HFFc6 (cell line): ENCODE data around the gene DPM2. TPM values are rescaled to one million over a fixed set of nuclear protein-coding genes. Genes with fewer than 3 reads are reported as not detected.

Experiments
- DNase-seq: peaks from one replicate; pipeline ENCODE4 v3.0.0-alpha.2; 2018
- H3K27ac Mint-ChIP-seq: 2 replicates; pipeline ENCODE4 v1.8.0; 2020; ENCODE audit warnings: mild to moderate bottlenecking, mixed read lengths
- H3K27me3 Mint-ChIP-seq: 2 replicates; pipeline ENCODE4 v1.8.0; 2021; ENCODE audit warnings: mild to moderate bottlenecking, moderate library complexity, mixed read lengths; ENCODE audit not compliant: insufficient read depth
- H3K36me3 Mint-ChIP-seq: 2 replicates; pipeline ENCODE4 v1.8.0; 2021; ENCODE audit warnings: low read depth, mixed read lengths
- H3K4me1 Mint-ChIP-seq: 2 replicates; pipeline ENCODE4 v1.8.0; 2020; ENCODE audit warnings: low read depth, mixed read lengths
- H3K4me3 Mint-ChIP-seq: 2 replicates; pipeline ENCODE4 v1.8.0; 2020; ENCODE audit warnings: mild to moderate bottlenecking, moderate library complexity, mixed read lengths
- H3K9me3 Mint-ChIP-seq: 2 replicates; pipeline ENCODE4 v1.8.0; 2020; ENCODE audit warnings: mild to moderate bottlenecking, mixed read lengths
- CTCF ChIP-seq: fragments of 200-600 bp; sonication (generic); IDR thresholded peaks from 2 replicates; pipeline ENCODE4 v1.5.0; 2021; ENCODE audit warnings: antibody characterized with exemption, mild to moderate bottlenecking
- total RNA-seq, 6 experiments: library from RNA; stranded (reverse); fragmentation: NEBNext Ultra II Directional; extraction: Animal tissue kit (Norgen Biotek cat#: 25700); gene quantifications; 2 replicates in 1 of 6; 3 replicates in 5 of 6; pipeline ENCODE4 v1.2.3, GENCODE V29; 2021

Gene DPM2
- total RNA-seq, 6 experiments from 2014 or later, result 42.5 to 49.6 (median 47.1) TPM

- H3K36me3 Mint-ChIP-seq, result no peaks in the 10 kb centered on the region
- H3K4me3 Mint-ChIP-seq, result no peak overlapping the region
- no peak for TF ChIP-seq CTCF
- DNase-seq, result no peak
- peaks cover 21% of the 10 kb centered on the region for H3K4me1 Mint-ChIP-seq
- H3K27me3 Mint-ChIP-seq, result no peaks in the 10 kb centered on the region; the same call in 1 of the 2 replicates
- no peaks in the 10 kb centered on the region for H3K9me3 Mint-ChIP-seq
- peak overlapping the region; percentile 16; the same call in 1 of the 2 replicates for H3K27ac Mint-ChIP-seq
Observed at GRCh38 chr9:127905004-127905728, 32.5 kb downstream of the DPM2 start.

GRCh38 chr9:127904561-127905003 is 33.1 kb downstream of the DPM2 start:
- H3K27me3 Mint-ChIP-seq, result no peaks in the 10 kb centered on the region; the same call in 1 of the 2 replicates
- no peak for TF ChIP-seq CTCF
- H3K27ac Mint-ChIP-seq, result peak overlapping the region; percentile 48; the same call in 1 of the 2 replicates
- H3K9me3 Mint-ChIP-seq, result no peaks in the 10 kb centered on the region
- H3K4me1 Mint-ChIP-seq, result peaks cover 21% of the 10 kb centered on the region
- H3K4me3 Mint-ChIP-seq, result no peak overlapping the region
- H3K36me3 Mint-ChIP-seq, result no peaks in the 10 kb centered on the region
- DNase-seq, result no peak

GRCh38 chr9:127903557-127904475 is 33.8 kb downstream of the DPM2 start:
- no peak for DNase-seq
- Mint-ChIP-seq H3K4me1 (peaks cover 21% of the 10 kb centered on the region), H3K36me3 (no peaks in the 10 kb centered on the region), H3K4me3 (no peak overlapping the region), H3K27me3 (no peaks in the 10 kb centered on the region; the same call in 1 of the 2 replicates), H3K27ac (peak overlapping the region; percentile 61), H3K9me3 (no peaks in the 10 kb centered on the region)
- no peak for TF ChIP-seq CTCF

- DNase-seq, result no peak
- peak within 1 kb of the TSS; percentile 92 for H3K4me3 Mint-ChIP-seq
- peaks cover 26% of the 10 kb centered on the region for H3K36me3 Mint-ChIP-seq
- no peak for TF ChIP-seq CTCF
- peaks cover 13% of the 10 kb centered on the region; the same call in 1 of the 2 replicates for H3K9me3 Mint-ChIP-seq
- peaks cover 26% of the 10 kb centered on the region for H3K4me1 Mint-ChIP-seq
- peak within 1 kb of the TSS; percentile 89 for H3K27ac Mint-ChIP-seq
- no peaks in the 10 kb centered on the region; the same call in 1 of the 2 replicates for H3K27me3 Mint-ChIP-seq
Observed at GRCh38 chr9:127899128-127899943, 38.3 kb downstream of the DPM2 start, which contains the start of gene ST6GALNAC6. Gene ST6GALNAC6, minus strand, starts transcription at chr9:127899603. Its CDS starts 1,622 bp downstream, at chr9:127897981.
